Measurements from ENCODE around the gene GRPEL1.

GRPEL1 gene

GRCh38 chr4:7045961-7046921 is 21.6 kb downstream of the GRPEL1 start:
- DNase-seq (ENCODE audit: extremely low read depth in 1 of 2, low read depth in 1 of 2): no peak

GRCh38 chr4:7045553-7045952 is 22.3 kb downstream of the GRPEL1 start:
- no peak for DNase-seq (ENCODE audit: extremely low read depth in 1 of 2, low read depth in 1 of 2)

- no peak for DNase-seq (ENCODE audit: extremely low read depth in 1 of 2, low read depth in 1 of 2)
Observed at GRCh38 chr4:7044137-7044930, 23.5 kb downstream of the GRPEL1 start.

GRCh38 chr4:7043284-7044136 is 24.4 kb downstream of the GRPEL1 start, which contains the start of gene TADA2B:
Gene TADA2B, plus strand, starts transcription at chr4:7043372. Its CDS starts 208 bp downstream, at chr4:7043580.
- peak in 1 of 2 donors; percentile 25 for DNase-seq (ENCODE audit: extremely low read depth in 1 of 2, low read depth in 1 of 2)

GRCh38 chr4:7042503-7043283 is 25.2 kb downstream of the GRPEL1 start:
- DNase-seq (ENCODE audit: extremely low read depth in 1 of 2, low read depth in 1 of 2): peak; percentile 70 to 82

GRCh38 chr4:7041801-7042502 is 25.9 kb downstream of the GRPEL1 start:
- no peak for DNase-seq (ENCODE audit: extremely low read depth in 1 of 2, low read depth in 1 of 2)

GRCh38 chr4:7041246-7041645 is 26.6 kb downstream of the GRPEL1 start:
- DNase-seq (ENCODE audit: extremely low read depth in 1 of 2, low read depth in 1 of 2): no peak

GRCh38 chr4:7040765-7041164 is 27.1 kb downstream of the GRPEL1 start:
- DNase-seq (ENCODE audit: extremely low read depth in 1 of 2, low read depth in 1 of 2): no peak

- DNase-seq (ENCODE audit: extremely low read depth in 1 of 2, low read depth in 1 of 2): no peak
Observed at GRCh38 chr4:7037425-7037824, 30.4 kb downstream of the GRPEL1 start.

GRCh38 chr4:7034262-7035081 is 33.4 kb downstream of the GRPEL1 start:
- DNase-seq (ENCODE audit: extremely low read depth in 1 of 2, low read depth in 1 of 2): no peak

GRCh38 chr4:7032596-7032995 is 35.3 kb downstream of the GRPEL1 start:
- DNase-seq (ENCODE audit: extremely low read depth in 1 of 2, low read depth in 1 of 2): no peak

- DNase-seq (ENCODE audit: extremely low read depth in 1 of 2, low read depth in 1 of 2): no peak
Observed at GRCh38 chr4:7031558-7032449, 36.1 kb downstream of the GRPEL1 start.

- DNase-seq (ENCODE audit: extremely low read depth in 1 of 2, low read depth in 1 of 2): no peak
Observed at GRCh38 chr4:7030856-7031255, 37.0 kb downstream of the GRPEL1 start.

GRCh38 chr4:7029921-7030320 is 37.9 kb downstream of the GRPEL1 start:
- no peak for DNase-seq (ENCODE audit: extremely low read depth in 1 of 2, low read depth in 1 of 2)

GRCh38 chr4:7029212-7029611 is 38.7 kb downstream of the GRPEL1 start:
- DNase-seq (ENCODE audit: extremely low read depth in 1 of 2, low read depth in 1 of 2): no peak

- DNase-seq (ENCODE audit: extremely low read depth in 1 of 2, low read depth in 1 of 2): no peak
Observed at GRCh38 chr4:7027913-7028312, 40.0 kb downstream of the GRPEL1 start.

GRCh38 chr4:7027284-7027683 is 40.6 kb downstream of the GRPEL1 start:
- no peak for DNase-seq (ENCODE audit: extremely low read depth in 1 of 2, low read depth in 1 of 2)

GRCh38 chr4:7026107-7026506 is 41.8 kb downstream of the GRPEL1 start:
- DNase-seq (ENCODE audit: extremely low read depth in 1 of 2, low read depth in 1 of 2): no peak

Measured in activated CD8-positive, alpha-beta memory T cell treated with anti-CD3 and anti-CD28 coated beads for 1 hour (primary cell).